A549 (cell line): ENCODE results near the gene RPS6KB1.
"Not testable (repeated sequence)": the region's sequence is repeated elsewhere in the genome, so short reads cannot be mapped to it uniquely, and the experiment has no call there.

Experiments
- POLR2A ChIP-seq: IDR thresholded peaks from 2 replicates; pipeline ENCODE4 v1.6.1; 2012; ENCODE audit warnings: mild to moderate bottlenecking, low read length
- REST ChIP-seq: fragments of 200-600 bp; sonication (generic); IDR thresholded peaks from 2 replicates; pipeline ENCODE4 v1.6.1; 2016; ENCODE audit warnings: antibody characterized with exemption, mild to moderate bottlenecking, moderate library complexity
- USF2 ChIP-seq: fragments of 450-650 bp; IDR thresholded peaks from 2 replicates; pipeline ENCODE4 v1.6.1; 2014; ENCODE audit warnings: antibody characterized with exemption

GRCh38 chr17:59850311-59850710 lies 42.6 kb upstream of the RPS6KB1 start:
- TF ChIP-seq REST, POLR2A, USF2: not testable (repeated sequence)
